NCI-H2107 (cell line): ENCODE measurements around the gene TESPA1.

Experiments
- DNase-seq: peaks from one replicate; lab custom pipeline; 2025; lab: John Stamatoyannopoulos, UW

TESPA1 gene

GRCh38 chr12:54983536-54984101 lies 943 bp downstream of the TESPA1 start:
- no peak for DNase-seq

DNA sequence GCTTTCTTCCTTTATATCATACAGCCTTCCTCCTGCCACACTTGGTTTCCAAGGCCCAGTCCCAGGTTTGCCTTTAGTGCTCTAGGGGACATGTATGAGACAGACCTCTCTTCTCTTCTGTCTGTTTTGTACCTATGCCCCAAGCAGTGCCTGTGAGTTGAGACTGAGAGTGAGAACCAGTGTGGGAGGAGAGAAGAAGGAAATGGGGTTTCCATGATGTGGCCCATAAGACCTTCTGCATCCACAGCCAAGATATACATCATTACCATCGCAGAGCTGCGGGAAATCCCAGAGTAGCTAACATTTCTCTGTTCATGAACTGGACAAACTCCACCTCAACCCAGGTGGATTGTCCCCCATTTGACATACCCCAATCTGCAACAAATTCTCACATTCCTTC lies 2.8 kb downstream of the TESPA1 start:
- DNase-seq = no peak

DNA sequence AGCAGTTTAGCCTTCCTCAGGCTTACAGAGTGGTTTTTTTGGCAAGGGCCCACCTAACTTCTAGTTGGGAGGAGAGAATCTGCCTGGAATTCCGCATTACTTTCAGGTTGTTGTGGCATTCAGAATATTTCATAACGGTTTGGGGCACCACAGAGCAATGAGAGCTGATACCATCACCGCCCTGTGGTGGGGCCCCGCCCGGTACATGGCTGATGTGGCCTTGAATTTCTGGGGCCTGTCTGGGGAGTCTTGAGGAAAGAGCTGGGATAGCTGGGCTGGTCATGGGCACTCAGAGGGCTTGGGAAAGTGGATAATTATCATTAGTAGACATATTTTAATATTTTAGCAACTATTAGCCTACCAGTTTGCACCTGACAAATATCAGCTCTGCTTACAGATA lies 4.2 kb downstream of the TESPA1 start:
- DNase-seq = no peak

- no peak for DNase-seq
Observed at GRCh38 chr12:54977857-54978256, 6.7 kb downstream of the TESPA1 start.

DNA sequence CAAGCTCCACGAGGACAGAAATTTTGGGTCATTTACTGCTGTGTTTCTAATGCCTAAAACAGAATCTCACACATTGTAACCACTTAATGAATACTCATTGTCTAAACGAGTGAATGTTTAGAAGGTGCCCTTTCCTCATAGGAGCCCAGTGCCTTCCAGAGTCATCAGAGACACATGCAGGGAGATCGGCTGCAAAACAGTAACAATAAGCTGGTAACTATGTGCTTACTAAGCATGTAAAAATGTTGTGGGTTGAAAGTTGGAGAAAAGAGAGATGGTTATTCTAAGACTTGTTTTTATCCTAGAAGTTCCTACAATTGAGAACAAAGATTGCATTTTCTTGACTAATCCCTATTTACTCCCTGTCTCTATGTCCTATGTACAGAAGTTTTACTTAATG lies 7.4 kb downstream of the TESPA1 start:
- DNase-seq = no peak

DNA sequence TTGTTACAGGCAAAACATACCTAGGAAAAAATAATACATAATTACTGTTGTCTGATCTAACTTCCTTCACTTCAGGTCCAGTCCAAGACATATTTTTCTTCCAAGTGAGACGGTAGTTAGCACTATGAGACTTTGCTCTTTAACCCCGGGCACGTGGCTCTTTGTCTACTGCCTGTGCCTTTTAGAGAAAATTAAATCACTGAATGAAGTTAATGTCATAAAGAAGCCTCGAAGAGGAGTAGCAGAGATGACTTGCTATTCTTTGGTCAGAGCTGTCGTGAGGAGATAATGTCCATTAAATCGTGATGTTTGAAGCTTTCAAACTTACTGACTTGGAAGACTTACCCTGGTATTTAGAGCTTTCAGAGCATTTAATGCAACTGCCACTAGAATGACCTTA lies 8.7 kb downstream of the TESPA1 start:
- DNase-seq = no peak

- DNase-seq = no peak
Observed at GRCh38 chr12:54975272-54975671, 9.3 kb downstream of the TESPA1 start.

GRCh38 chr12:54974279-54974678 lies 10.3 kb downstream of the TESPA1 start:
- DNase-seq = no peak

DNA sequence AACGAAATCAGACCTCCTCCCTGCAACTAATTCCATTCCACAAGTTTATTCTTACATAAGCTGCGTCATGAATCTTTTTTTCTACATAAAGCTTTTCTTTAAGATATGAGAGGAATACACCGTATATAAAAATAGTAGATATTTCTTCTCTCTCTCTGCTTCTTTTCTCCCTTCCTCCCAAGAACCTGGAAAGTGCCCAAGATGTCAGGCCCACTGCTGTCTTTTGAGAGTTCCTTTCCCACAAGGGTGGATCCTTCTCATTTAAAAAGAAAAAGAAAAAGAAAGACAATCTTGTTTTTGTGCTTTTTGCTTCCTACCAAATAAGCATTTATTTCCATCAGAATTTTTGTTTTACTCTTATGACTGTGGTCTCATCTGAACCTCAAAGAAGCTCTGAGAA lies 11.0 kb downstream of the TESPA1 start:
- DNase-seq = no peak

DNA sequence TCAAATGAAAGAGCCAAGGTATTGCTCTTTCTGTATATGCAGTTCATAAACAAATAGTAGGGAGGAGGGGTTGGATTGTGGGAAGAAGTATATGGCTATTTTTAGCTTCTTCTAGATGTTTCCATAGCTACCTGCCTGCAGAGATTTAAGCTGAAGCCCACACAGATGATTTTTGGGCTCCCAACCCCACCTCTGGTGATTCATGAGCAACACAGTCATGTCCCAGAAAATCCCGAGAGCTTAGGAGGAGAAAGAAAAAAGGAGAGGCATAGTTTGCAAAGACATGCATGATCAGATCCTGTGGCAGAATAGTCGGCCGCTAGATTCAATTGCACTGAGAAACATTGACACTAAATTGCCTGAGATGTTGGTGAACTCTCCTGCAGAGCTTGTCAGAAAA lies 13.8 kb downstream of the TESPA1 start:
- no peak for DNase-seq

GRCh38 chr12:54968181-54968730 lies 16.3 kb downstream of the TESPA1 start:
- DNase-seq = no peak

DNA sequence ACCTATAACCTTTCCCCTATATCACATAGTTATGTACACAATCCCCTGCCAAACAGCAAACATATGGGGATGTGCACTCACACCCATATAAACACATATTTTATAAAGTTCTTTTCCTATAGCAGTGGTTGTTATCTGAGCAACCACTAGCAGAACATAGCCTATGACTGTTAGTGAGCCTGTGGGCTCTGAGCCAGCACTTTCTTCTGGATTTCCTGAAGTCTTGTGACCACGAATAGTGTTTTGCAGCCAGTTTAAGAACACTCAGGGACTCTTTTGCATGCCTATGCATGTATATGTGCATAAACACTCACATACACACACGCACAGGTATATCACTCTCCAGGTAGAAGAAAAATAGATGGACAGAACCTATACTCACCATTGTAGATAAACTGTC lies 17.1 kb downstream of the TESPA1 start:
- no peak for DNase-seq

DNA sequence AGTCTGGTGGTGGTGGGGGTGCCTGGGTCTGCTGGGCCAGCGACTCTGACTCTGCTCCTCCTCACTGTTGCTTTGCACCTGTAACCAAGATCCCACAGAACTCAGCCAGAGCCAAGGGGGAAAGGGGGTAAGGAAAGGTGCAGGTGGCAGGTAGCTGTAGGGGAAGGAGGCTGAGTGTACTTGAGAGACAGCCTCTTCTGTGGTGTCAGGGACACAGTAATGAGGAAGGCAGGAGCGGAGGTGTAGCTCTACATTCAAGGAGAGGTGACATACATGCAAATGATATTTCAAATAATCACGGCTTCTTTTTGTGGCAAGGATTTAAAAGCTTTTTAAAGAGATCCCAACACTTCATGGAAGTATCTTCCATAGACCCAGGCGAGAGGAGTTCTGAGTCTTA lies 23.4 kb downstream of the TESPA1 start:
- no peak for DNase-seq

- no peak for DNase-seq
Observed at GRCh38 chr12:54959291-54960018, 25.1 kb downstream of the TESPA1 start.

DNA sequence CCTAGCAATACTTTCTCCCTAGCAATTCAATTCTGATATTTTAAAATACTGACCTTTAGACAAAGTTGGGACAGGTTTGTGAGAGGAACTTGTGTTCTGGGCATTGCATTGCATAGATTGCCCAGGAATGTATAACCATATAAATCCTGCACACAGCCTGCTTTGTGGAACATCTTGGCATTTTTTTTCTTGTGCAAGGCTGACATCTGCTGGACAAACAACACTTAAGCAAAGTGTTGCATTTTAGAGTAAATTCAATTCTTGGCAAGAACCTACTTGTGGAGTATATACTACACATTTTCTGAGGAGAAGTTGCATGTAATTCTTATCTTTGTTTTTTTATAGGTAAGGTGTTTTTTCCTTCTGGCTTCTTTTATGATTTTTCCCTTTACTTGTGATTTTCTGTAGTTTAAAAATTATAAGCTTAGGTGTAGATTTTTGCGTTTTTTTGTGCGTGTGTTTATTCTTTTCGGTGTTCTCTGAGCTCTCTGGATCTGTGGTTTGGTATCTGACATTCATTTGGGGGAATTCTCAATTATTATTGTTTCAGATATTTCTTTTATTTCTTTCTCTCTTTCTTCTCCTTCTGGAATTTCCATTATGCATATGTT lies 26.4 kb downstream of the TESPA1 start:
- peak; percentile 36 for DNase-seq

DNA sequence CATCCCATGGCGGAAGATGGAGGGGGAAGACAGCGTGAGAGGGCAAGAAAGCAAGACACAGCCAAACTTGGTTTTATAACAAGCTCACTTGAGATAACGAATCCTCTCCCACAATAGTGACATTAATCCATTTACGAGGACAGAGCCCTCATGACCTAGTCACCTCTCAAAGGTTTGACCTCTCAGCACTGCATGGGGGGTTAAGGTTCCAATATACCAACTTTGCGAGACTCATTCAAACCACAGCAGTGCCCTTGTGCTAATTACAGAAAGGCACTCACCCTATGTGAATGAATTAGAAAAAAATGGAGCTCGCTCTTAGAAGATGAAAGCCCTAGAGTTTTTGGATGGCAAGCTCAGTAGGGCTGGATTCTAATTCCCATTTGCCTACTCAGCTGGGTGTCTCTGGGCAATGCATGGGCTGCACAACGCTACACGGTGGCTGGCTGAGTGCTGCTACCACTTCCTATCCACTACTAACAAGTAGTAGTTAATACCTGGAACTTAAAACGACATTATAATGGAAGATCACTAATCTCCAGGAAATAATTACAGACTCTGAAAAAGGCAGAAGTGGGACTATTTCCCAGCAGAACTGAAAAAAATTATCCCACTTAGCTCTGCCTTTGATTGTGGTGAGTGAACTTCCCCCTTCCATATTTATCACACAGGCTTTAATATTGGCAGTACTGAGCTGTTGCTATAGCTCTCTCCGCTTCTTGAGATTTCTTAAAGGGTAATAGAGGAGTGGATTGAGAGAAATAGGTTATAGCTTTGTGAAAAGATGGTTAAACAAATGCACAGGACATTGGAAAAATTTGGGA lies 27.5 kb downstream of the TESPA1 start:
- DNase-seq = no peak

DNA sequence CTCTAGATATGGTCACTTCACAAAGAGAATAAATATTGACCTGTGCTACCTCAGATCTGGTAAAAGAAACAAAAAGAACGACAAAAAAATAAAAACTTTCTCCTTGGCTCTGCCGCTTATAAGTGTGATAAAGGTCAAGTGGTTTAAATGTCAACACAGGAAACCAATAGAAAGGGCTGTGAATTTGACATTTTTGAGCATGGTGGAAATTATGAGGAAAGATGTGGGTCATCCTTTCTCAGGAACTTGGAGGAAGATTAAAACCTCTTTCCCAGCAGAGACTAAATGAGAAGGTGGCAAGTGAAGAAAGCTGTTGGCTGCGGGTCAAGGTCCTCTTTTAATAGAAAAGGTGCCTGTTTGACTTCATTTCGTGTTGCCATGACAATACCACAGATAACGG lies 28.2 kb downstream of the TESPA1 start:
- DNase-seq = no peak

DNA sequence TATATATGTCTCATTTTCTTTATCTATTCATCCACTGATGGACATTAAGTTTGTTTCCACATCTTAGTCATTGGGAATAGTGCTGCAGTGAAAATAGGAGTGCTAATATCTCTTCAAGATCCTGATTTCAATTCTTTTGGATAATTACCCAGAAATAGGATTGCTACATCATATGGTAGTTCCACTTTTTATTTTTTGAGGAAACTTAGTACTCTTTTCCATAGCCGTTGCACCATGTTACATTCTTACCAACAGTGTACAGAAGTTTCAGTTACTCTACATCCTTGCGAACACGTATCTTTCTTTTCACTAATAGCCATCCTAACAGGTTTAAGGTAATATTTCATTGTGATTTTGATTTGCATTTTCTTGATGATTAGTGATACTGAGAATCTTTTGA lies 29.8 kb downstream of the TESPA1 start:
- no peak for DNase-seq

DNA sequence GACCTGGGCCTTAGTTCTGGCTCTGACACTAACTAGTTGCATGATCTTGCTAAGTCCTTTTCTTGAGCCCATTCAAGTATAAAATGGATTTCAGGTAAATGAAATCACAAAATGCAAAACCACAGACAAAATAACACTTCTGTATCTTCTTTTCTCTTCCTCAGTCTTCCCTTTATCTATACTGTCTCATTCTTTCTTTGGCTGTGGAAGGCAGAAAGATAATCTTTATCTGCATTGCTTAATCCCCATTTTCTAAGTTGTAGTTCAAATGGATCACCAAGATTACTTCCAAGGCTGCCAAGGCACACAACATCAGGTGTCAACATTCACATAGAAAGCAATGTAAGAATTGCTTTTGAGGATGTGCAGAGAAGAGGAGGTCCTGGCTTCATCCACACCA lies 30.3 kb downstream of the TESPA1 start:
- no peak for DNase-seq

GRCh38 chr12:54950071-54950727 lies 34.4 kb downstream of the TESPA1 start:
- no peak for DNase-seq

DNA sequence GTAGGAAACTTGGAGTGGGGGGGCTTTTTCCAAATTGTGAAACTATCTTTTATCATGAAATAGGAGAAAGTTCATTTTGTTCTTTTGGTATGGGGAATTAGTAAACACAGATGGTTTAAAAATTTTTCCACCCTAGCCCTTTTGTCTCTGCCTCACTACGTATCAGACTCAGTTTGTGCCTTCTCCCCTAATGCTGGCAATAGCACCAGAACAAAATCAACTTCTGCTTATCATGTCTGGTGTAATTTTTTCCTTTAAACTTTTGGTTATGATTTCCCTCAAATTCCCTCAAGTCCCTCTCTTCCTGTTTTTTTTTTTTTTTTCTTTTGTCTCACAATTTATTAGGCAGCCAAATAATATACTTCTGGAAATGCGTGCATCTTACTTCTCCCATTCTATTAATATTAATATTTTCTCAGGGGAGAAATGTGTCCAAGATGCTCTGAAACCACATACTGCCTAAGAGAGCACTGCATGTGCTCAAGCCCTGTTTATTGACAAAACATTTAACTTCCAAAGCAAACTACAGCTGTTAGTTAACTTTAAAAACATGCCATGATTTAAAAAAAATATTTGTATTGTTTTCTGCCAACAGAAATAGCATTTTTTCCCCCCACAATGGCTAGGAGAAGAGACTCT lies 35.4 kb downstream of the TESPA1 start:
- DNase-seq = no peak

DNA sequence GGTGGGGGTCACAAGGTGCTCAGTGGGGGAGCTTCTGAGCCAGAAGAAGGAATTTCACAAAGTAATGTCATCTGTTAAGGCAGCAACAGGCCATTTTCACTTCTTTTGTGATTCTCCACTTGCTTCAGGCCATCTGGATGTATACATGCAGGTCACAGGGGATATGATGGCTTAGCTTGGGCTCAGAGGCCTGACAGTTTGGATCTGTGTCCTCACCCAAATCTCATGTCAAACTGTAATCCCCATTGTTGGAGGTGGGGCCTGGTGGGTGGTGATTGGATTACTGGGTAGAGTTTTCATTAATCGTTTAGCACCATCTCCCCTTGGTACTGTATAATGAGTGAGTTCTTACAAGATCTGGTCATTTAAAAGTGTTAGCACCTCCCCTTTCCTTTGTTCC lies 36.4 kb downstream of the TESPA1 start:
- no peak for DNase-seq
